Embryonic facial prominence (tissue), 1 donor: Measurements from ENCODE around the gene ZBTB4.

Experiments used
- DNase-seq: peaks from one replicate; pipeline ENCODE4 v3.0.0-alpha.2; 2016; ENCODE audit errors: extremely low spot score

ZBTB4 gene

DNA sequence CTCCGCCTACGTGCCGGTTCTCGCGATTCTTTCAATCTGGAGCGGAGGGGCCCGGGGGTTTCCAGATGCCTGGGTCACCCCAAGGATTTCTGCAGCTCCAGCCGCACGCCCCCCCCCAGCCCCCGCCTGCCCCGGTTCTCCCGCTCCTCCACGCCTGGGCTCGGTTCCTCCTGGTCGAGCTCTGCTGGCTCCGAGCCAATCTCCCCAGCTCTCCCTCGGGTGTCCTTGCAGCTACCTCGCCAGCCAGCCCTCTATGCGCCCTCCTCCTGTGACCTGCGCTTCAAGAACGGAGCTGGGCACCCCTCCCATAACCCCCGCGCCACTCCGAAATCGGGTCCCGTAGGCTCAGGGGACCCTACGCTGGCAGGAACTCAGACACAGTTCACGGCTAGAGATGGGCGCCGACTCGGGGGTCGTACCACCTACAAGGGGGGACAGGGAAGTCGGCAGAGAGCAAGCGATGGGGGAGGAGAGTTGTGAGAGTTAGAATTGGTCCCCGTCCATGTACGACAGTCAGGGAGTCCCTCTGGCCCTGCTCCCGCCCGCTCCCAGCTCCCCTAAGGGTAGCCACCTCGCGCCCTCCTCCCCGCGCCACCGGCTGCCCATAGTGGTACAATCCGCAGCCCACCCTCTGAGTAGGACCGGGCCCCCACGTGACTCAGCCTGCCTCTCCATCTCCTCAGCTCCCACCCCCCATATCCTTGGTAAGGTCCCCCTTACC, 39.2 kb downstream of the ZBTB4 start:
- DNase-seq: peak; percentile 43

DNA sequence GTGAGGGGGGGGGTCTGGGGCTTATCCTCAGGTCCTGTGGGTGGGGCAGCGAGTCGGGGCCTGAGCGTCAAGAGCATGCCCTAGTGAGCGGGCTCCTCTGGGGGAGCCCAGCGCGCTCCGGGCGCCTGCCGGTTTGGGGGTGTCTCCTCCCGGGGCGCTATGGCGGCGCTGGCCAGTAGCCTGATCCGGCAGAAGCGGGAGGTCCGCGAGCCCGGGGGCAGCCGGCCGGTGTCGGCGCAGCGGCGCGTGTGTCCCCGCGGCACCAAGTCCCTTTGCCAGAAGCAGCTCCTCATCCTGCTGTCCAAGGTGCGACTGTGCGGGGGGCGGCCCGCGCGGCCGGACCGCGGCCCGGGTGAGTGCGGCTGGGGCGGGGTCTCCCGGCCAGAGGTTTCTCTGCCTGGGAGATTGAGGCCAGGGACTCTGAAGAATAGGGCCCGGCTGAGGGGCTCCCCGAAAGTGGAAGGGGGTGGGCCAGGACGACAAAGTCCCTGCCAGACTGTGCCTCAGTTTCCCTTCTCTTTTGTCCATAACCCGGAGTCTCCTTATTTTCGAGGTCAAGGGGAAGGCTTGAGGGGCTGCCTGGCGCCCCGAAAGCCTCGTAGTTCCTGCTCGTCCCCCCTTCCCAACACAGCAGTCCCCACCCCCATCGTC, 39.8 kb downstream of the ZBTB4 start, which contains the start of gene FGF11:
Gene FGF11 (plus strand): TSS at position 51 of the 651 bp plus-strand sequence. CDS start 109 bp downstream, at position 160.
- DNase-seq: no peak

- no peak for DNase-seq
Observed at GRCh38 chr17:7438656-7439460, 40.6 kb downstream of the ZBTB4 start.

GRCh38 chr17:7437950-7438614, 41.3 kb downstream of the ZBTB4 start:
- DNase-seq: no peak

GRCh38 chr17:7437369-7437863, 42.0 kb downstream of the ZBTB4 start:
- no peak for DNase-seq

- DNase-seq: peak; percentile 48
Observed at GRCh38 chr17:7436556-7437368, 42.7 kb downstream of the ZBTB4 start.

- no peak for DNase-seq
Observed at GRCh38 chr17:7435676-7436555, 43.5 kb downstream of the ZBTB4 start.

DNA sequence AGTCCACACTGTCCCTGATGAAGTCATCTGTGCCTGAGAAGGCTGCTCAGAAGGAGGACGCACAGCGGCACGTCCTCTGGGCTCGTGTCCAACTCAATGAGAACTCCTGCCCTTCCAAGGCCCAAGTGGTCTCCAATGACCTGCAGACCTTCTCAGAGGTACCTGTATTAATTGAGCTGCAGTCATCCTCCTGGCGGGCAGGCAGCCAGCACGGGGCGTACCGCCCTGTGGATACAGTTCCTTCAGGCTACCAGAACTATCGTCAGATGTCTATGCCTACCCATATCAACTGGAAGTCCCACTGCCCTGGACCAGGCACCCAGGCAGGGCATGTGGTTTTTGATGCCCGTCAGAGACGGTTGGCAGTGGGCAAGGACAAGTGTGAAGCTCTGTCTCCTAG, 47.1 kb downstream of the ZBTB4 start:
- no peak for DNase-seq

DNA sequence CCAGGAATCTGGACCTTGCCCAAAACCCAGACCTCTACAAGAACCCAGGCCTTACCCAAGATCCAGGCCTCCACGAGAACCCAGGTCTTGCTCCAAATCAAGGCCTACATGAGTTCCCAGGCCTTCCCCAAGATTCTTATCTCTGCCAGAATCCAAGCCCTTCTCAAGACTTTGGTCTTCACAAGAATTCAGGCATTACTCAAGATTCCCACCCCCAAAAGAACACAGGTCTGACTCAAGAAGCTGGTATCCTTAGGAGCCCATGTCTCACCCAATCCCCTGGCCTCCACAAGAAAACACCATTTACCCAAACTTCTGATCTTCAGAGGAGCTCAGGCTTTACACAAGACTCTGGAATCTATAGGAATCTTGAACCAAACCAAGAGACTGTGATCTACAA, 48.2 kb downstream of the ZBTB4 start:
- DNase-seq: no peak

- DNase-seq: no peak
Observed at GRCh38 chr17:7429722-7430121, 49.7 kb downstream of the ZBTB4 start.

- DNase-seq: no peak
Observed at GRCh38 chr17:7428557-7428956, 50.9 kb downstream of the ZBTB4 start, which contains the start of gene SPEM3. SPEM3 (plus strand) TSS chr17:7428857; CDS start chr17:7428903, 46 bp downstream.

DNA sequence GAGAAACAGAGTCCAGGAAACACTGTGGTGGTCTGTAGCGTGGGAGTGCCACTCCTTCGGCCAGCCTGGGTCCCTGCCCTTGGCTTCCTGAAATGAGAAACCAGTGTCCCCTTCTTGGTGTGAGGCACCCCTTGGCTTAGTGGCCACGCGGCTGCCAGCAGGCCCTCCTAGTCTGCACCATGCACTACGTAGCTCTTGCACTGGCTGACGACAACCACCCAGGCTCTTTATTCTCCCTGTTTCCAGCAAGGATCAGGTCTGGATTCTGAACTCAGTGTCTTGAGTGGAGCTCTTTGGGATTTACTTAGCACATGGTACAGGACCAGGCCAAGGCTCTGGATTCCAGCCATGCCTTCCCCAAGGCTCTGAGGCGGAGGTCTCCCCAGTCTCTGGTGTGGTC, 51.9 kb downstream of the ZBTB4 start:
- DNase-seq: no peak

DNA sequence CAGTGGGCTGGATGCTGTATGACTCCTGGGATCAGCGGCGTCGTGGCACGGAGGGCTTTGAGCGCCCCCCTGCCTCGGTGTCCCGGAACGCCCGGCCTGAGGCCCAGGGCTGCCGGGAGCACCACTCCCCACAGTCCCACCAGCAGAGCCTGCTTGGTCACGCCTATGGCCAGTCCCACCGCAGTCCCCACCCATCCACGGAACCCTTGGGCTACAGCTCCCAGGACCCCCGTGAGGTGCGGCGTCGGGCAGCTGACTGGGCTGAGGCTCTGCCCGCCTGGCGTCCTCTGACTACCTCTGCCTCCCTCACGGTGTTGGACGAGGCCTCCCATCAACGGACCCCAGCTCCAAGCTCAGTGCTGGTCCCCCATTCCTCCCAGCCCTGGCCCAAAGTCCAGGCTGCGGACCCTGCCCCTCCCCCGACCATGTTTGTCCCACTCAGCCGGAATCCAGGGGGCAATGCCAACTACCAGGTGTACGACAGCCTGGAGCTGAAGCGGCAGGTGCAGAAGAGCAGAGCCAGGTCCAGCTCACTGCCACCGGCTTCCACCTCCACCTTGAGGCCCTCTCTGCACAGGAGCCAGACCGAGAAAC, 52.4 kb downstream of the ZBTB4 start:
- DNase-seq: no peak

GRCh38 chr17:7426203-7426863, 53.1 kb downstream of the ZBTB4 start:
- no peak for DNase-seq

DNA sequence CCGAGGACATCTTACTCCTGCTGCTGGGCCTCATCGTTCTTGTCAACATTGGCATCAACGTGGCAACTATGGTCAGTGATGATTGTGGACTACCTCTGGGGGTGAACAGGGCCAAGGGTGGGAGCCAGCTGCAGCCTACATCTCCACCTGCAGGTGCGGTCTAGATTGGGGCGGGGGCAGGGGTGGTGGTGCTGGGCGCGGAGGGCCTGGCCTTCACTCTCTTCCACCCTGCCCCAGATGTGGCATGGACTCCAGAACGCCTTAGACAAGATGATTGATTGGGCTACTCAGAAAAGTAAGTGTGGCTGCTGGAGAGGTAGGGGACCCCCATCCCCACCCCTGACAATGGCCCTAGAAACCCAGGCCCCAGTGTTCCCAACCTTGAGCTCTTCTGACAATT, 53.7 kb downstream of the ZBTB4 start:
- DNase-seq: no peak

- DNase-seq: no peak
Observed at GRCh38 chr17:7425316-7425715, 54.1 kb downstream of the ZBTB4 start, which contains the start of gene SPEM2. SPEM2 (plus strand) TSS chr17:7425616; CDS start chr17:7425689, 73 bp downstream.

GRCh38 chr17:7423679-7424078, 55.8 kb downstream of the ZBTB4 start:
- DNase-seq: no peak

- no peak for DNase-seq
Observed at GRCh38 chr17:7421186-7421585, 58.2 kb downstream of the ZBTB4 start.
